HG03095 (cell line): ENCODE results near the gene OR52E8.

Experiments
- ATAC-seq: cut with Tn5 transposase; IDR thresholded peaks from one replicate; pipeline ENCODE4 v1.9.1; 2021; ENCODE audit warnings: moderate library complexity; ENCODE audit not compliant: unreplicated experiment

OR52E8 gene

GRCh38 chr11:5808500-5809121, 48.9 kb downstream of the OR52E8 start, which contains the start of gene OR52N2:
TSS of gene OR52N2 (plus strand) at chr11:5808924. CDS start at chr11:5820336, 11,412 bp downstream.
- peak; percentile 91 for ATAC-seq

DNA sequence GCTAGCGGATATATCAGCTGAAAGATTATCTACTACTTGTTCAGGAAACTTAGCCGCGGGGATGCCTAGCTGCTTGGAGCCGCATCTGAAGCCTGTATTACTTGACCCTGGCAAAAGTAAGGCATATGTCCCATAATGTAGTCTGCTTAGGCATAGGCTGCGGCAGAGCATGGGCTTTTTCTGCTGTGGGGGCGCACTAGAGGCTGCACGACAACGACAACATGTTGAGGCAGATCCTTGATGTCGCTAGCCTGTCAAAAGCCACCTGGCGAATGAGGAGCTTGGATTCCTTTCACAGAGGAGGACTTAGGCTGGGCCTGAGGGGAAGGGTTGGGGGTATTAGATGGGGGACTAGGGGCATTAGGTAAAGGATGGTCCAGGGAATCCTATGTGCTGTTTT, 49.9 kb downstream of the OR52E8 start:
- ATAC-seq, result no peak
